Neural cell (in vitro differentiated cells): Measurements from ENCODE around the gene ACOX3. TPM values are rescaled to one million over a fixed set of nuclear protein-coding genes. Genes with fewer than 3 reads are reported as not detected.

Source experiments
- H2AFZ ChIP-seq: fragments of 200-600, 300-800 bp; sonication (generic), shearing (Covaris generic); 2 replicates; pipeline ENCODE4 v1.6.0; 2014; ENCODE audit warnings: low read depth, mild to moderate bottlenecking, antibody characterized with exemption, low read length, moderate library complexity
- H3F3A ChIP-seq: fragments of 200-600 bp; shearing (Covaris generic); 2 replicates; pipeline ENCODE4 v1.6.1; 2016; ENCODE audit warnings: mild to moderate bottlenecking, moderate library complexity, mixed read lengths, antibody characterized with exemption, low read length; ENCODE audit not compliant: insufficient read depth, poor library complexity, severe bottlenecking
- H3K27ac ChIP-seq: fragments of 200-600, 300-800 bp; sonication (generic), shearing (Covaris generic); 2 replicates; pipeline ENCODE4 v1.5.1; 2014; ENCODE audit warnings: mild to moderate bottlenecking, low read length, moderate library complexity
- H3K27me3 ChIP-seq: fragments of 300-800, 200-600 bp; sonication (generic), shearing (Covaris generic); 2 replicates; pipeline ENCODE4 v1.6.0; 2014; ENCODE audit warnings: mild to moderate bottlenecking, low read depth, low read length, moderate library complexity; ENCODE audit not compliant: insufficient read depth
- H3K36me3 ChIP-seq: fragments of 300-800, 200-600 bp; sonication (generic), shearing (Covaris generic); 2 replicates; pipeline ENCODE4 v1.5.1; 2014; ENCODE audit warnings: mild to moderate bottlenecking, antibody characterized with exemption, low read length, moderate library complexity; ENCODE audit not compliant: insufficient read depth
- H3K4me2 ChIP-seq: fragments of 300-800, 200-600 bp; sonication (generic), shearing (Covaris generic); 2 replicates; pipeline ENCODE4 v1.6.0; 2014; ENCODE audit warnings: mild to moderate bottlenecking, low read length
- H3K4me3 ChIP-seq: fragments of 300-800, 200-600 bp; sonication (generic), shearing (Covaris generic); 2 replicates; pipeline ENCODE4 v1.5.1; 2014; ENCODE audit warnings: mild to moderate bottlenecking, low read length, moderate library complexity
- H3K79me2 ChIP-seq: fragments of 200-600 bp; shearing (Covaris generic); replicated peaks from 2 replicates; pipeline ENCODE4 v1.6.0; 2014; ENCODE audit warnings: mild to moderate bottlenecking, low read length, moderate library complexity; ENCODE audit not compliant: insufficient read depth
- H3K9ac ChIP-seq: fragments of 300-800, 200-600 bp; sonication (generic), shearing (Covaris generic); 2 replicates; pipeline ENCODE4 v1.6.1; 2016; ENCODE audit warnings: mild to moderate bottlenecking, low read length, mixed read lengths
- H3K9me2 ChIP-seq: fragments of 200-600 bp; shearing (Covaris generic); 2 replicates; pipeline ENCODE4 v1.6.1; 2016; ENCODE audit warnings: mild to moderate bottlenecking, low read length, mixed read lengths; ENCODE audit not compliant: insufficient read depth
- H3K9me3 ChIP-seq: fragments of 200-600, 300-800 bp; sonication (generic), shearing (Covaris generic); 2 replicates; pipeline ENCODE4 v1.6.1; 2016; ENCODE audit warnings: mild to moderate bottlenecking, mixed run types, low read length, moderate library complexity, mixed read lengths
- H4K20me1 ChIP-seq: fragments of 200-600 bp; shearing (Covaris generic); 2 replicates; pipeline ENCODE4 v1.6.1; 2016; ENCODE audit warnings: mild to moderate bottlenecking, mixed run types; ENCODE audit not compliant: insufficient read depth
- CTCF ChIP-seq: fragments of 450-650 bp; IDR thresholded peaks from 2 replicates; pipeline ENCODE4 v1.5.1; 2014; ENCODE audit warnings: antibody characterized with exemption, mild to moderate bottlenecking, moderate library complexity; ENCODE audit not compliant: poor library complexity, severe bottlenecking
- EP300 ChIP-seq: fragments of 450-650 bp; conservative IDR thresholded peaks from 2 replicates; pipeline ENCODE4 v1.6.1; 2014; ENCODE audit warnings: antibody characterized with exemption, mild to moderate bottlenecking, moderate library complexity; ENCODE audit not compliant: poor library complexity, severe bottlenecking
- EZH2 ChIP-seq: fragments of 200-600, 300-800 bp; shearing (Covaris generic), sonication (generic); IDR thresholded peaks from 2 replicates; pipeline ENCODE4 v1.6.1; 2014; ENCODE audit warnings: antibody characterized with exemption, low read length, borderline replicate concordance, mild to moderate bottlenecking; ENCODE audit not compliant: insufficient read depth, poor library complexity, severe bottlenecking
- MXI1 ChIP-seq: fragments of 450-650 bp; conservative IDR thresholded peaks from 2 replicates; pipeline ENCODE4 v1.6.1; 2014; ENCODE audit warnings: antibody characterized with exemption, mild to moderate bottlenecking; ENCODE audit not compliant: poor library complexity, severe bottlenecking
- POLR2AphosphoS5 ChIP-seq: IDR thresholded peaks from 2 replicates; pipeline ENCODE4 v1.6.1; 2012
- RAD21 ChIP-seq: fragments of 450-650 bp; conservative IDR thresholded peaks from 2 replicates; pipeline ENCODE4 v1.6.1; 2014; ENCODE audit warnings: antibody characterized with exemption, mild to moderate bottlenecking, moderate library complexity
- SMC3 ChIP-seq: fragments of 450-650 bp; conservative IDR thresholded peaks from 2 replicates; pipeline ENCODE4 v1.6.1; 2014; ENCODE audit warnings: antibody characterized with exemption, mild to moderate bottlenecking, moderate library complexity; ENCODE audit not compliant: poor library complexity
- TAF1 ChIP-seq: IDR thresholded peaks from 2 replicates; pipeline ENCODE4 v1.6.1; 2012; ENCODE audit warnings: low read depth
- polyA plus RNA-seq: library from polyadenylated mRNA; depleted of rRNA; stranded (reverse); fragments of >200 nt; gene quantifications from 2 replicates; pipeline ENCODE4 v1.2.3, GENCODE V29; 2014
- TF ChIP-seq, protein P1 (sequence below): IDR thresholded peaks from 2 replicates; pipeline ENCODE4 v1.6.1; 2012; ENCODE audit warnings: borderline replicate concordance

Gene ACOX3
- polyA plus RNA-seq, 1 donor from 2014 or later: 13.2 TPM

DNA sequence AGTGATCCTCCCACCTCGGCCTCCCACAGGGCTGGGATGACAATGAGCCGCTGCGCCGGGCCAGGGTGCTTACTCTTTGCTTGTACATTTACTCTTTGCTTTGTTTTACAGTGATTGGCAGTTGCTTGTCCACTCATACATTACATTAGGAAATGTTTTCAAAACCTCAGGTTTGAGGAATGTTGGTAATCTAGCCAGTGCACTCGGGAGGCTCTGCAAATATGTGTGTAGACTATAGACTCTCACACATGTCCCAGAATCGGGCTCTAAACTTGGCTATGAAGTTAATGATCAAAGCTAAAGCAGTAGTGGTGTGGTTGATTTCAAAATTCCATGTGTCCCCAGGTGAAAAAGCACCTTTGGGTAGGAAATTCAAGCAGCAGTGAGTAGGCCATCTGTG is 20.6 kb upstream of the ACOX3 start:
- no peaks in the 10 kb centered on the region for H4K20me1 ChIP-seq
- H3K27ac ChIP-seq: no peak overlapping the region
- no peaks in the 10 kb centered on the region for H3K79me2 ChIP-seq
- H3K36me3 ChIP-seq: peaks cover 5% of the 10 kb centered on the region
- H3K9me3 ChIP-seq: no peaks in the 10 kb centered on the region
- no peaks in the 10 kb centered on the region for H3K9me2 ChIP-seq
- H3K4me2 ChIP-seq: no peak overlapping the region
- H3K27me3 ChIP-seq: no peaks in the 10 kb centered on the region
- TF ChIP-seq, protein P1, sequence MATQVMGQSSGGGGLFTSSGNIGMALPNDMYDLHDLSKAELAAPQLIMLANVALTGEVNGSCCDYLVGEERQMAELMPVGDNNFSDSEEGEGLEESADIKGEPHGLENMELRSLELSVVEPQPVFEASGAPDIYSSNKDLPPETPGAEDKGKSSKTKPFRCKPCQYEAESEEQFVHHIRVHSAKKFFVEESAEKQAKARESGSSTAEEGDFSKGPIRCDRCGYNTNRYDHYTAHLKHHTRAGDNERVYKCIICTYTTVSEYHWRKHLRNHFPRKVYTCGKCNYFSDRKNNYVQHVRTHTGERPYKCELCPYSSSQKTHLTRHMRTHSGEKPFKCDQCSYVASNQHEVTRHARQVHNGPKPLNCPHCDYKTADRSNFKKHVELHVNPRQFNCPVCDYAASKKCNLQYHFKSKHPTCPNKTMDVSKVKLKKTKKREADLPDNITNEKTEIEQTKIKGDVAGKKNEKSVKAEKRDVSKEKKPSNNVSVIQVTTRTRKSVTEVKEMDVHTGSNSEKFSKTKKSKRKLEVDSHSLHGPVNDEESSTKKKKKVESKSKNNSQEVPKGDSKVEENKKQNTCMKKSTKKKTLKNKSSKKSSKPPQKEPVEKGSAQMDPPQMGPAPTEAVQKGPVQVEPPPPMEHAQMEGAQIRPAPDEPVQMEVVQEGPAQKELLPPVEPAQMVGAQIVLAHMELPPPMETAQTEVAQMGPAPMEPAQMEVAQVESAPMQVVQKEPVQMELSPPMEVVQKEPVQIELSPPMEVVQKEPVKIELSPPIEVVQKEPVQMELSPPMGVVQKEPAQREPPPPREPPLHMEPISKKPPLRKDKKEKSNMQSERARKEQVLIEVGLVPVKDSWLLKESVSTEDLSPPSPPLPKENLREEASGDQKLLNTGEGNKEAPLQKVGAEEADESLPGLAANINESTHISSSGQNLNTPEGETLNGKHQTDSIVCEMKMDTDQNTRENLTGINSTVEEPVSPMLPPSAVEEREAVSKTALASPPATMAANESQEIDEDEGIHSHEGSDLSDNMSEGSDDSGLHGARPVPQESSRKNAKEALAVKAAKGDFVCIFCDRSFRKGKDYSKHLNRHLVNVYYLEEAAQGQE: no peak
- no peak for TF ChIP-seq MXI1
- TF ChIP-seq EP300: no peak
- no peak for TF ChIP-seq RAD21
- no peak for TF ChIP-seq EZH2
- TF ChIP-seq SMC3: no peak
- no peak for TF ChIP-seq TAF1
- no peak for TF ChIP-seq CTCF
- no peak for TF ChIP-seq POLR2AphosphoS5
- H3K9ac ChIP-seq: no peak overlapping the region
- no peak overlapping the region for H2AFZ ChIP-seq
- no peaks in the 10 kb centered on the region for H3F3A ChIP-seq
- no peak overlapping the region for H3K4me3 ChIP-seq

DNA sequence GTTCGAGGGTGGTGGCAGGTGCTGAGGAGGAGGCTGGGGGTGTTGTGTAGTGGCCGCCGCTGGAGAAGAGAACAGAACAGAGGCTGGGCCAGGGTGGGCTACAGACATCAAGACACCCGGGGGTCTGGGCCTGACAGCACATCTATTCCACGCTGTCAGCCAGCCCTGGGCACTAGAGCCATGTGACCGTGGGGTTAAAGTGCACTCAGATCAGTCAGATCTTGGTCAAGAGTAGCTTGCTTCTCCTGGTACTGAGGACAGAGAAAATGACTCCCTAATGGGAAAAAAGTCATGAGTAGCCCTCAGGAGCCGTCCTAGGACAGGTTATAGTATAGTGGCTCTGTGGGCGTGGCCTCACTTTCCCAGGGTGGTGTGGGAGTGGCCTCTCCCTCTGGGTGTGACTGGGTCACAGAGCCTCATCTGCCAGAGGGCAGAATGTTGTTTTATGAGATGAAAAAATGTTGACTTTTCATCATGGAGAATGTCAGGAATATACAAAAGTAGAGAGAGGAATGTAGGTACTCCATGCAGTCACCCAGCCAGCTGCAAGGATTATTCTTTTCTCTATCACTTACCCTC is 19.4 kb upstream of the ACOX3 start:
- H3K36me3 ChIP-seq: peaks cover 5% of the 10 kb centered on the region

More for the DNA sequence above, 19.4 kb upstream of the ACOX3 start:
- H3K9me3 ChIP-seq: no peaks in the 10 kb centered on the region
- H2AFZ ChIP-seq: no peak overlapping the region
- H3K4me2 ChIP-seq: no peak overlapping the region
- no peaks in the 10 kb centered on the region for H4K20me1 ChIP-seq
- TF ChIP-seq POLR2AphosphoS5 (no peak), RAD21 (no peak), EP300 (no peak), SMC3 (no peak), CTCF (no peak), MXI1 (no peak), TAF1 (no peak), EZH2 (no peak)
- TF ChIP-seq, protein P1: no peak
- H3F3A ChIP-seq: no peaks in the 10 kb centered on the region
- no peak overlapping the region for H3K9ac ChIP-seq
- H3K27ac ChIP-seq: no peak overlapping the region
- no peaks in the 10 kb centered on the region for H3K79me2 ChIP-seq
- no peaks in the 10 kb centered on the region for H3K27me3 ChIP-seq
- H3K9me2 ChIP-seq: no peaks in the 10 kb centered on the region
- H3K4me3 ChIP-seq: no peak overlapping the region
